CMK (cell line): Measurements from ENCODE around the gene ZSCAN20.

ENCODE experiments used
- DNase-seq: peaks from one replicate; pipeline ENCODE4 v3.0.0-alpha.2; 2010; ENCODE audit warnings: low read depth

The ZSCAN20 gene

DNA sequence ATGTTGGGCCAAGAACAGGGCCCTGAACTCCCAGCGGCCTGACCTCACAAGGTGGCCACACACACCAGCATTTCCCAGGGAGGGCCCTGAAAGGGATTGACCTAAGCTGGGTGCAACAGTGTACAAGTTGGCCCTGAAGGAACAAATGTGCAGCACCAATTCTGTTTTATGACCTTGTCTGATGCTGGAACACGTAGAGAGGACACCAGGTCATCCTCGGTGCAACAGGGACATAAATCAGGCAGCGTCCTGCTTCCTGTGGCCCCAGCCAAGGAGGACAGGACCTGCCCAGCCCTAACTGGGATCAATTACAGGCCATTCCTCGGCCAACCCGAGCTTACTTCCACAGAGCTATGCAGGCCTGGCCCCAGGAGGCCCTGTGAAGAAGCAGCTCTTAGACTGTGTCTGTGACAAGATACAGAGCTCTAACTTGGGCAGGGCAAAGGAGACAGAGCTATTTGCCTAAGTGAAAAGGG, 28.7 kb upstream of the ZSCAN20 start:
- no peak for DNase-seq

- DNase-seq = no peak
These were observed 27.3 kb upstream of the ZSCAN20 start for GRCh38 chr1:33445108-33445507.

DNA sequence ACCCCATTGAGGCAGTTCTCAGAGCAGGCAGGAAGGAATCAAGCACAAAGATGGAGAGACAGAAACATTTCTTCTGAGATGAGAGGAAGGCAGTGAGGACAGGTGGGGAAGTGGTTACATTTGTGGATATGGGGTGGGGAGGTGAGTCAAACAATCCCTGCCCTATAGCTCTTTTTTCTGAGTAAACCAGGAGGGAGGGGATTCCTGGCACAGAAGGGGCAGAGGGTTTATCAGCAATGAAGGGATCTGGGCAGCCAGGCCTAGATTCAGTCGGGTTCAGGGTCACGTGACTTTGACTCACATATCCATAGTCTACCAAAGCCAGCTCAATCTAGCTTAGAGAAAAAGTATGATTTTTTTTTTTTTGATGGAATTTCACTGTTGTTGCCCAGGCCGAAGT, 25.9 kb upstream of the ZSCAN20 start:
- DNase-seq = no peak

DNA sequence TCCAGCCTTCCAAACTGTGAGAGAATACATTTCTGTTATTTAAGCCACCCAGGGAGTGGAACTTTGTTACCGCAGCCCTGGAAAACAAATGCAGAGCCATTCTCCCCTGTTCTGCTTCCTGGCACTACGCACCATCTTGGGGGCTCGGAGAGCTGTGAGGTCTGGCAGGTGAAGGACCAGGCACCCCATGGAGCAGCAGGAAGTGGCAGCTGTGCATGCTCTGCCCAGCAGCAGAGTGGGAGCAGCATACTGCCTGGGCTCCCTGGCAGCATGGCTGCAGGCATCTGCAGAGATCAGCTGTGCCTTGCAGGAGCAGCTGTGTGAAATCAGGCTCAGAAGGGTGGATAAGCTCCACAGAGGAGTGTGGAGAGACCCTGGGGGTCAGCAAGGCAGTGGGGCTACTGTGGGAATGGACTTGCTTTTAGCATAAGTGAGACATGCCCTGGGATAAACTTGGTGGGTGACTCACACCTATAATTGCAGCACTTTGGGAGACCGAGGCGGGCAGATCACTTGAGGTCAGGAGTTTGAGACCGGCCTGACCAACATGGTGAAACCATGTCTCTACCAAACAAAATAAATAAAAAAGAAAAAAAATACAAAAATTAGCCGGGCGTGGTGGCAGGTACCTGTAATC, 17.7 kb upstream of the ZSCAN20 start:
- no peak for DNase-seq

DNA sequence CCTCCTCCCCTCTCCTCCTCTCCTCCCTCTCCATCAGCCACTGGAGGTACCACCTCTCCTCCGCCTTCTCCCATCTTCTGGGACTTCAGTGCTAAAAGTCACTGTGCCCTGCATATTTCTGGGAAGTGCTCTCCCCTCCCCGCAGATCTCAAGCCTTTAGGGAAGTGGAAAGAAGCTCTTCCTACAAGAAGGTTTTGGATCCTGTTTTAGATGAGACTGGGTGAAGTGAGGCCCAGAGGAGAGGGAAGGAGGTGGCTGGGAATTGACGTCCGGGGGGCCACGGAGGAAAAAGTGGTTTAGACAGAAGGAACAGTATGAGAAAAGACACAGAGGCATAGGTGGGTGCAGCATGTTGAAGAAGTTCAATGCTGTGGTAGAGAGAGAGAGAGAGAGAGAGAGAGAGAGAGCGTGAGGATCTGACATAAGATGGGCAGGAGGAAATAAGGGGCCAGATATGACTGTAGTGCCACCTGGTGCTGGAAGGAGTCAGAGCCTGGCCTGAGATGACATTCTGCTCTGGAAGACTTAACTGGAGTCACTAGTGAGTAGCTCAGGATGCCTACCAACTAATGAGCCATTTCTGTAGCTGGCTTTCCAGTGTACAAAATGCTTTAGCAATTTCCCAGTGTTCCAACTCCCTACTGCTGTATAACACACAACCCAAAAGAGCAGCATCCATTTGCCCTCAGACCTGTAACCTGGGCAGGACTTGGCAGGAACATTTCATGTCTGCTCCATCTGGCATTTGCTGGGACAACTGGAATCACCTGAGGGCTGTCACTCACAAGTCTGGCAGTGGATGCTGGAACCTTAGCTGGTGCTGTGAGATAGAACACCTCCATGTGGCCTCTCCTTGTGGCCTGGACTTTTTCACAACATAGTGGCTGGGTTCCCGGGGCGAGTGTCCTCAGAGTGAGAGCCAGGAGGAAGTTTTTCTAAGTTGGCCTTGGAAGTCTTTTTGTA, 16.6 kb upstream of the ZSCAN20 start:
- peak; percentile 46 for DNase-seq

GRCh38 chr1:33456502-33456886, 16.0 kb upstream of the ZSCAN20 start:
- DNase-seq = no peak

GRCh38 chr1:33459691-33460090, 12.8 kb upstream of the ZSCAN20 start:
- DNase-seq = no peak

GRCh38 chr1:33460144-33460543, 12.3 kb upstream of the ZSCAN20 start:
- no peak for DNase-seq

DNA sequence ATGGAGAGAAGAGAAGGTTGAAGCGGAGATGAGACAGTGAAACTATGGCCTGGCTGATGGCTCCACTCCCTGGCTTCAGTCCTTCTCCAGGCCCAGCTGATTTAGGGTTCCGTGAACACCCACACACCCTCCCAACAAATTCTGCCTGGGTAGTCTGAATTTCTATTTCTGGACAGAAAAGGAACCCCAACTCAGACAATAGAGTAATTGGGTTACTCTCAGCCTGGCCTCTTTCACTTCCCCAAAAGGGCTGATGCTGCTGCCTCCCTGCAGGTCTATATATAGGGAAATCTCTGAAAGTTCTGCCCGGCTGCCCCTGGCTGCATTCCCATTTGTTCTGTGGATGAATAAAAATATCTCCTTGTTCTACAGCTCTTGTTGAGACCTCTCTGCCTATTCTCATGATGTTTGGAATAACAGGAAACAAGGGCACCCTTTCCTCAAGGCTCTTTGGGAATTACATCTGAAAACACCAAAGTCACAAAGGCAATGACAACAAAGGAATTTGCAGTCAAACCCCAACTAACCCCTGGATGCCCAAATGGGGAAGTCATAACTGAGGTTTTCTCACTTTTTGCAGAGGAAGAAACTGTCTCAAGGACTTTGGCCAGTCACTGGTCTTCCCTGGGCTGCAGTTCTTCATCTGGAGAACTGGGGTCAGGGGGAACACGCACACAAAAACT, 11.4 kb upstream of the ZSCAN20 start:
- DNase-seq = no peak

DNA sequence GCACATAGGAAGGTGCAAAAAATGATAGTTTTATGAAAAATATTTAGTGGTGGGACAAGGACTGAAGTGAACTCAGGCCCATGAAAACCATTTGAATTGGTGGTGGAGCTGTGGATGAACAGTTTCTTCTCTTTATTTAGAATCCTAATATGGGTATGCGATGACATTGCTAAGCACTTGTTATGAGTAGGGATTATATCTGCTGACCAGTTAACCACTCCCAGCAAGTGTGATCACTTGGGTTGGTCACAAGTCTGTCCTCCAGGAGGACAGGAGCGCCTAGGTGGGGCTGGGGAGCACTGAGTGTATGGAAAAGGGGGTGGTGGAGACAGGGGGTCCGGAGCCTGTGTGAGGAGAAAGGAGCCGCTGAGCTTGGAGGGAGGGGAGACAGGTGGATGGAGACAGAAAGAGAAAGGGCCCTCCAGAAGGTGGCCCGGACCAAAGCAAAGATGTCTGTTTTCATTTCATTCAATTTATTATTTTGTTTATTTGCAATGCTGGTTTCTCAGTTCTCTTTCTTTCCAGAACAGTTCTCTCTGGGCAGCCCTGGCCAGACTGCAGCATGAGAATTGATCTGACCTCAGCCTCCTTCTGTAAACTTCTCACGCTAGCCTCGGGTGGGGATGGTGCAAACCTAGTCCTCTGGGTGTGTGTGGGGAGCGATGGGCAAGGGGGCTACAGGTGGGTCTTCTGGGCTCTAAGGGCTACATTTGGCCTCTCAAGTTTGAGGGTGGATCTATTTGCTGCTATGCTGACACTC, 9.9 kb upstream of the ZSCAN20 start:
- DNase-seq = no peak

GRCh38 chr1:33464552-33464951, 7.9 kb upstream of the ZSCAN20 start:
- no peak for DNase-seq

DNA sequence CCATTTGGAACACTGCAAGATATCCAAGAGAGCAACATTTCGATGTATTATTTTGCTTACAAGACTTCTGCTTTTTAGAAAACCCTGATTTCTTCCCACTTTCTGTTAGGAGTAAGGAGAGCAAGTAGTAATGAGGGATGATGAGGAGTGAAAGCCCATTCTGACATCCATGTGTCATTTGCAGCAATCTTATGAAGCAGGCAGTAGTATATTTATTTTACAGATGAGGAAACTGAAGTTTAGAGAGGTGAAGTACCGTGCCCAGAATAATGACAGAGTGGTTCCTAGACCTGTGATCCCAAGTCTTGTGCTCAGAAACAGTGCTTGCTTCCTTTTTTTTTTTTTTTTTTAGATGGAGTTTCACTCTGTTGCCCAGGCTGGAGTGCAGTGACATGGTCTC, 7.1 kb upstream of the ZSCAN20 start:
- no peak for DNase-seq

DNA sequence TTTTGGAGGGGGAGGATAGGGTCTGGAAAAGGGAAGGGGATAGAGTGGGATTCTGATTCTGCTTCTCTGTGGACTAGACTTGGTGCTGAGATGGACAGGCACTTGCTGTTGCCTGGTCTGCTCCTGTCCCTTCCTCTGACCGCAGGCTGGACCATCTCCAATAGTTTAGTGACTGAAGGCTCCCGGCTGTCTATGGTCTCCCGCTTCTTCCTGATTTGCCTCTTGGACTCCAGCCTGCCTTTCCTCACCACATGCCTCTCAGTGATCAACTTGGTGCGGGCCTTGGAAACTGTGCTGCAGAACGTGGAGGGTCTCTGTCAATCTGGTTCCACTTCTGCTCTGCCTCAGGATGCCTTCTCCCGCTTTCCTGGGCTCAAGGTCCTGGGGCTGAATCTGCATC, 6.3 kb upstream of the ZSCAN20 start:
- no peak for DNase-seq

DNA sequence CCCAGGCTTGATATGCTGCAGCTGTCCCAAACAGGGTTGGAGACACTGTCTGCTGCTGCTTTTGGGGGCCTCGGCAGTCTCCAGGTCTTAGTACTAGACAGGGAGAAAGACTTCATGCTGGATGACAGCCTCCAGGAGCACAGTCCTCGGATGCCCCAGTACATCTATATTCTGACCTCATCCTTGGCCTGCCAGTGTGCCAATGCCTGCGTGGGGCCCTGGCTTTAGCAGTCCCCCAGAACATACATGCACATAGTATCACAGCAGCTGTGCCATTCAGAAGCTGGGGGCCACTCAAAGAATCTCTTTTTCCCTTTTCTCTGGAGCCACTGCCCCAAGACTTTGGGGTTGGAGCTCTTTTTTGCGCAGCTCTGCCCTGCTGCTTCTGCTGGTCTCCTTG, 4.4 kb upstream of the ZSCAN20 start:
- DNase-seq = no peak

- no peak for DNase-seq
These were observed 3.9 kb upstream of the ZSCAN20 start for GRCh38 chr1:33468531-33468930.

GRCh38 chr1:33468967-33469366, 3.5 kb upstream of the ZSCAN20 start:
- DNase-seq = no peak

- DNase-seq = no peak
These were observed 2.8 kb upstream of the ZSCAN20 start for GRCh38 chr1:33469691-33470090.

DNA sequence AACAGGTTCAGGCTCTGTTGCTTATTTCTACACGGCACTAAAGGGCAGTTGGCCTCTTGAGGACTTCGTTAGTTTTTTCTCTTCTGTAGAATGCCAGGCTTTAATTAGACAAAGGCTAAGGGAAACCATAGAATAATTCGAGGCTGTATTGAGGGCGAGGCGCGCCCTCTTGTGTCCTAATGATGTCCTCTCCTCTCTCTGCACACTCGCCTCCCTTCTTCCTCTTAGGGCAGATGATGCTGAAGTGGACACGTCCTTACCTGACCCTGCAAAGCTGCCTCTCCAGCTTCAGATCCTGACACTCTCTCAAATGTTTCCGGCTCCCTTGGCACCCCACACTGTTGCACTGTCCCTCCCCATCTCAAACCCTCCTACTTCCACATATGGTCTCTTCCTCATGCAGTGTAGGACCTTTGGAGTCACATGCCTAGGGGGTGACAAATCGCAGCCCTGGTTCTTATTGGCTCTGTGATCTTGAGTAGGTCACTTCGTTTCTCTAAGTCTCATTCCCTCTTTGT, 1.9 kb upstream of the ZSCAN20 start:
- peak; percentile 48 for DNase-seq

DNA sequence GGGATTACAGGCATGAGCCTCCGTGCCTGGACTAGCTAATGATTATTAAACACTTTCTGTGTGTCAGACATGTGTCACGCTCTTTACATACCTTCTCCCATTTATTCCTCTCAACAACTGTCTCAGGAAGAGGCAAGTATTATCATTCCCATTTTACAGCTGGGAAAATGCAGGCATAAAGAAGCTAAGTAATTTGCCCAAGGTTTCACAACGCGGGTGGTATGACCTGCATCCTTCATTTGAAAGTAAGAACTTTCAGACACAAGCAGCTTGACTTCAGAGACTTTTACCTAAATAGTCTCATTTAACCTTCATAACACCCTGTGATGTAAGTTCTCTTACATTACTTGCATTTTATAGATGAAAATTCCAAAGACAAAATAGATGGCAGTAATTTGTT, 1.0 kb upstream of the ZSCAN20 start:
- no peak for DNase-seq

GRCh38 chr1:33473900-33474299, 1.5 kb downstream of the ZSCAN20 start:
- DNase-seq = no peak

GRCh38 chr1:33477451-33477850, 5.0 kb downstream of the ZSCAN20 start:
- DNase-seq = no peak

GRCh38 chr1:33482412-33482811, 10.0 kb downstream of the ZSCAN20 start:
- DNase-seq = no peak
